ENCODE measurements around the gene MMP25. TPM values are rescaled to one million over a fixed set of nuclear protein-coding genes. Genes with fewer than 3 reads are reported as not detected.

Gene MMP25
- total RNA-seq, 1 donor from 2014 or later, result 0.19 TPM

GRCh38 chr16:3087243-3088235 lies 41.2 kb downstream of the MMP25 start:
- TF ChIP-seq CTCF (IDR thresholded peaks at IDR 0.05; ENCODE audit: unreplicated experiment), result peak; percentile 23
- Mint-ChIP-seq H3K4me3 (ENCODE audit: low read depth) (no peak overlapping the region), H3K36me3 (ENCODE audit: insufficient read depth) (no peaks in the 10 kb centered on the region), H3K9me3 (ENCODE audit: low read depth) (no peaks in the 10 kb centered on the region), H3K27ac (no peak overlapping the region), H3K4me1 (ENCODE audit: low read depth) (peaks cover 1% of the 10 kb centered on the region), H3K27me3 (no peaks in the 10 kb centered on the region)
- DNase-seq (ENCODE audit: low spot score, unreplicated experiment), result no peak

GRCh38 chr16:3088450-3088849 lies 42.1 kb downstream of the MMP25 start:
- Mint-ChIP-seq H3K4me1 (ENCODE audit: low read depth) (peaks cover 1% of the 10 kb centered on the region), H3K36me3 (ENCODE audit: insufficient read depth) (no peaks in the 10 kb centered on the region), H3K9me3 (ENCODE audit: low read depth) (no peaks in the 10 kb centered on the region), H3K27ac (no peak overlapping the region), H3K4me3 (ENCODE audit: low read depth) (no peak overlapping the region), H3K27me3 (no peaks in the 10 kb centered on the region)
- DNase-seq (ENCODE audit: low spot score, unreplicated experiment), result no peak
- TF ChIP-seq CTCF (IDR thresholded peaks at IDR 0.05; ENCODE audit: unreplicated experiment), result no peak

DNA sequence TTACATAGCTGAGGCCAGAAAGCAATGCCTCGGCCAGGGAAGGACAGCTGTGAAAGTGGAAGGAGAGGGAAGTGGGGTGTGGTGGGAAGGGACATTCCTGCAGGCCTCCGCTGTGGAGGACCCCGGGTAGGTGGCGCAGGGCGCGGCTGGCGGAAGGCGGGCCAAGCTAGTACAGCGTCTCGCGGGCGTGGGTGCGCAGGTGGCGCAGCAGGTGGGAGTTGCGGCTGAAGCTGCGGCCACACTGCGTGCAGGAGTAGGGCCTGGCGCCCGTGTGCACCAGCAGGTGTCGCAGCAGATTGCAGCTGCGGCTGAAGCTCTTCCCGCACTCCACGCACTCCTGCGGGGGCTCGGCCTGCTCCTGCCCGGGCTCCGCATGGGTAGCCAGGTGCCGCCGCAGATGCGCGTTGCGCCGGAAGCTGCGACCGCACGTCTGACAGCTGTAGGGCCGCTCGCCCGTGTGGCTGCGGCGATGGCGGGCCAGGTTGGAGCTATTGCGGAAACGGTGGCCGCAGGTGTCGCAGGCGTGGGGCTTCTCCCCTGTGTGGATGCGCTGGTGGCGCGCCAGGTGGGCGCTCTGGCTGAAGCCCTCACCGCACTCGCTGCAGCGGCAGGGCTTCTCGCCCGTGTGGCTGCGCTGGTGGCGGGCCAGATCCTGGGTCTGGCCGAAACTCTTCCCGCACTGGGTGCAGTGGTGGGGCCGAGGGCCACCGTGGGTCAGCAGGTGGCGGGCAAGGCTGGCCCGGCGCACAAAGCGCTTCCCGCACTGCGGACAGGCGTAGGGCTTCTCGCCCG lies 42.8 kb downstream of the MMP25 start:
- H3K27me3 Mint-ChIP-seq, result no peaks in the 10 kb centered on the region
- H3K4me3 Mint-ChIP-seq (ENCODE audit: low read depth), result no peak overlapping the region
- peaks cover 1% of the 10 kb centered on the region for H3K4me1 Mint-ChIP-seq (ENCODE audit: low read depth)
- no peak for DNase-seq (ENCODE audit: low spot score, unreplicated experiment)
- no peaks in the 10 kb centered on the region for H3K9me3 Mint-ChIP-seq (ENCODE audit: low read depth)
- TF ChIP-seq CTCF (IDR thresholded peaks at IDR 0.05; ENCODE audit: unreplicated experiment), result no peak
- no peaks in the 10 kb centered on the region for H3K36me3 Mint-ChIP-seq (ENCODE audit: insufficient read depth)
- H3K27ac Mint-ChIP-seq, result no peak overlapping the region

DNA sequence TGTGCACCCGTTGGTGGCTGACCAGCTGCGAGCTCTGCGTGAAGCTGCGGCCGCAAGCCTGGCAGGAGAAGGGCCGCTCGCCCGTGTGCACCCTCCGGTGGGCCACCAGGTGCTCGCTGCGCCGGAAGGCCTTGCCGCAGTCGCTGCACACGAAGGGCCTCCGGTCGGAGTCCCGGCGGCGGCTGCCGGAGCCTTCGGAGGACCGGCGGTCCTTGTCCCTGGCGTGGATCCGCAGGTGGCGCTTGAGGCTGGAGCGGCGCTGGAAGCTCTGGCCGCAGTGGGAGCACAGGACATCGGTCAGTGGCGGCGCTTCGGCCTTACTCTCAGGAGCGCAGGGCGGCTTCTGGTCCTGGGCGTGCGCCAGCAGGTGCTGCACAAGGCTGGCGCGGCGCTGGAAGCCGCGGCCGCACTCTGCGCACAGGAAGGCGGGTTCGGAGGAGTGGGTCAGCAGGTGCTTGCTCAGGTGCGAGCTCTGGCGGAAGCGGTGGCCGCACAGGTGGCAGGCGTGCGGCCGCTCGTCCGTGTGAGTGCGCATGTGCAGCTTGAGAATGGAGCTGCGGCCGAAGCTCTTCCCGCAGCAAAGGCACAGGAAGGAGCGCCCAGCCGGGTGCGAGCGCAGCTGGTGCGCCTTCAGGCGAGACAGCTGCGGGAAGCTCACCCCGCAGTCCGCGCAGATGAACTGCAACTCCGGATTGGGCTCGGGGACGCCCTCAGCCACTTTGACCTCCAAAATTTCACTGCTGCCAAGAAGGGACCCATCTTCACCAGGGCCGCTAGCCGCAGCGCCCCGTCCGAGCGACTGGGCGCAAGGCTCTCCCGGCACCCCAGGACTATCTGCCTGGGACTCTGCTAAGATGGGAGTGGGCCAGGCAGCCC lies 43.6 kb downstream of the MMP25 start:
- no peak for DNase-seq (ENCODE audit: low spot score, unreplicated experiment)
- TF ChIP-seq CTCF (IDR thresholded peaks at IDR 0.05; ENCODE audit: unreplicated experiment), result no peak
- no peaks in the 10 kb centered on the region for H3K36me3 Mint-ChIP-seq (ENCODE audit: insufficient read depth)
- no peaks in the 10 kb centered on the region for H3K27me3 Mint-ChIP-seq
- H3K9me3 Mint-ChIP-seq (ENCODE audit: low read depth), result no peaks in the 10 kb centered on the region
- H3K4me3 Mint-ChIP-seq (ENCODE audit: low read depth), result no peak overlapping the region
- no peak overlapping the region for H3K27ac Mint-ChIP-seq
- H3K4me1 Mint-ChIP-seq (ENCODE audit: low read depth), result peaks cover 1% of the 10 kb centered on the region

All from progenitor cell of endocrine pancreas (in vitro differentiated cells).